ENCODE data around the gene MICAL3.

- TF ChIP-seq EZH2 (IDR thresholded peaks at IDR 0.05; ENCODE audit: insufficient read depth, poor library complexity, severe bottlenecking) (no peak), EZH2phosphoT487 (IDR thresholded peaks at IDR 0.05; ENCODE audit: insufficient read depth, low read depth) (no peak)
Measured at GRCh38 chr22:18059473-18059872, 35.1 kb upstream of the MICAL3 start.

All from GM23248 (cell line).